Measurements from ENCODE around the gene CCDC138. TPM values are rescaled to one million over a fixed set of nuclear protein-coding genes. Genes with fewer than 3 reads are reported as not detected.

Gene CCDC138
- total RNA-seq, 2 experiments from 2014 or later, result 4.7 to 5.8 TPM

GRCh38 chr2:108906403-108907077, 120.0 kb downstream of the CCDC138 start:
- no peak for ATAC-seq (ENCODE audit: poor library complexity)
- no peaks in the 10 kb centered on the region for H3K9me3 Mint-ChIP-seq
- no peak overlapping the region for H3K27ac Mint-ChIP-seq
- H3K4me1 Mint-ChIP-seq (ENCODE audit: low read depth), result no peaks in the 10 kb centered on the region
- no peak overlapping the region for H3K4me3 Mint-ChIP-seq
- H3K36me3 Mint-ChIP-seq (ENCODE audit: low read depth), result peaks cover 94% of the 10 kb centered on the region
- DNase-seq, result no peak
- no peaks in the 10 kb centered on the region for H3K4me1 ChIP-seq (ENCODE audit: insufficient read depth, low read length)
- H3K27me3 Mint-ChIP-seq, result no peaks in the 10 kb centered on the region
- intact Hi-C loops (cut with DNase I, micrococcal nuclease), result no loop called here
- peaks cover 14% of the 10 kb centered on the region for H3K36me3 ChIP-seq (ENCODE audit: insufficient read depth, low read length)
- ChIA-PET CTCF (no interaction called here), POLR2A (no interaction called here)
- no peak overlapping the region for H3K27ac ChIP-seq (ENCODE audit: low read depth in 1 of 2, low read length in 2 of 2)
- no peaks in the 10 kb centered on the region for H3K27me3 ChIP-seq (ENCODE audit: control insufficient read depth in 1 of 2, insufficient read depth in 2 of 2, low read length in 2 of 2)
- H3K9me3 ChIP-seq (ENCODE audit: control insufficient read depth in 1 of 2, insufficient read depth in 1 of 2, low read length in 2 of 2), result no peaks in the 10 kb centered on the region
- no peak for TF ChIP-seq CTCF (IDR thresholded peaks at IDR 0.05)
- no peak overlapping the region for H3K4me3 ChIP-seq (ENCODE audit: low read length)

GRCh38 chr2:108907822-108908712, 121.5 kb downstream of the CCDC138 start:
- ChIA-PET CTCF (no interaction called here), POLR2A (no interaction called here)
- no peak for TF ChIP-seq CTCF (IDR thresholded peaks at IDR 0.05)
- intact Hi-C loops (cut with DNase I, micrococcal nuclease), result no loop called here
- DNase-seq (no peak), ATAC-seq (ENCODE audit: poor library complexity) (no peak)
- H3K4me1 ChIP-seq (ENCODE audit: insufficient read depth, low read length), result no peaks in the 10 kb centered on the region
- no peaks in the 10 kb centered on the region for H3K9me3 Mint-ChIP-seq
- no peaks in the 10 kb centered on the region for H3K27me3 Mint-ChIP-seq
- peaks cover 93% of the 10 kb centered on the region for H3K36me3 Mint-ChIP-seq (ENCODE audit: low read depth)
- no peak overlapping the region for H3K4me3 Mint-ChIP-seq
- H3K9me3 ChIP-seq (ENCODE audit: control insufficient read depth in 1 of 2, insufficient read depth in 1 of 2, low read length in 2 of 2), result no peaks in the 10 kb centered on the region
- H3K27ac ChIP-seq (ENCODE audit: low read depth in 1 of 2, low read length in 2 of 2), result no peak overlapping the region
- H3K36me3 ChIP-seq (ENCODE audit: insufficient read depth, low read length), result peaks cover 14% of the 10 kb centered on the region
- no peaks in the 10 kb centered on the region for H3K4me1 Mint-ChIP-seq (ENCODE audit: low read depth)
- H3K27ac Mint-ChIP-seq, result no peak overlapping the region
- no peak overlapping the region for H3K4me3 ChIP-seq (ENCODE audit: low read length)
- H3K27me3 ChIP-seq (ENCODE audit: control insufficient read depth in 1 of 2, insufficient read depth in 2 of 2, low read length in 2 of 2), result no peaks in the 10 kb centered on the region

DNA sequence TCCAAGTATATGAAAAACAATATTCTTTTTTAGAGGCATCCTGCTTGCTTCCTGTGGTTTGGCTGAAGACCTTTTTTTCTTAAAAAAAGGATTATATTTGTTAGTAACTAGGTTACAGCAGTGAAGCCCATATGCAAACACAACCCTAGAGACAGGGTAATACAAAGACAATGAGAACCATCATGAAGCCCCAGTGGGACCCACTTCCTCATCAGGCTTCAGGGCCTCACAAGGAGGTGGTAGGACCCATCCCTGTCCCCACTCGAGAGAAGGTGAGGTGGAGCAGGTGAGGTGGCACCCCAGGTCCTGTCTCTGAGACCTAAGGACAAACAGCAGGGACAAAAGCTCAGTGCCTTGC, 122.1 kb downstream of the CCDC138 start:
- H3K27me3 Mint-ChIP-seq, result no peaks in the 10 kb centered on the region
- ATAC-seq (ENCODE audit: poor library complexity) (no peak), DNase-seq (no peak)
- intact Hi-C loops (cut with DNase I, micrococcal nuclease), result no loop called here
- no peak for TF ChIP-seq CTCF (IDR thresholded peaks at IDR 0.05)
- H3K4me3 Mint-ChIP-seq, result no peak overlapping the region
- no peaks in the 10 kb centered on the region for H3K4me1 ChIP-seq (ENCODE audit: insufficient read depth, low read length)
- H3K36me3 Mint-ChIP-seq (ENCODE audit: low read depth), result peaks cover 91% of the 10 kb centered on the region
- no peak overlapping the region for H3K27ac ChIP-seq (ENCODE audit: low read depth in 1 of 2, low read length in 2 of 2)
- no peaks in the 10 kb centered on the region for H3K9me3 Mint-ChIP-seq
- H3K27ac Mint-ChIP-seq, result no peak overlapping the region
- H3K36me3 ChIP-seq (ENCODE audit: insufficient read depth, low read length), result peaks cover 14% of the 10 kb centered on the region
- H3K4me3 ChIP-seq (ENCODE audit: low read length), result no peak overlapping the region
- CTCF ChIA-PET, result no interaction called here
- H3K9me3 ChIP-seq (ENCODE audit: control insufficient read depth in 1 of 2, insufficient read depth in 1 of 2, low read length in 2 of 2), result no peaks in the 10 kb centered on the region
- no peaks in the 10 kb centered on the region for H3K4me1 Mint-ChIP-seq (ENCODE audit: low read depth)
- H3K27me3 ChIP-seq (ENCODE audit: control insufficient read depth in 1 of 2, insufficient read depth in 2 of 2, low read length in 2 of 2), result no peaks in the 10 kb centered on the region
- POLR2A ChIA-PET, result no interaction called here

Data from CD4-positive, alpha-beta T cell (primary cell).